ENCODE measurements around the gene CEP57.
"Not testable (repeated sequence)": the region's sequence is repeated elsewhere in the genome, so short reads cannot be mapped to it uniquely, and the experiment has no call there.

Gene CEP57

DNA sequence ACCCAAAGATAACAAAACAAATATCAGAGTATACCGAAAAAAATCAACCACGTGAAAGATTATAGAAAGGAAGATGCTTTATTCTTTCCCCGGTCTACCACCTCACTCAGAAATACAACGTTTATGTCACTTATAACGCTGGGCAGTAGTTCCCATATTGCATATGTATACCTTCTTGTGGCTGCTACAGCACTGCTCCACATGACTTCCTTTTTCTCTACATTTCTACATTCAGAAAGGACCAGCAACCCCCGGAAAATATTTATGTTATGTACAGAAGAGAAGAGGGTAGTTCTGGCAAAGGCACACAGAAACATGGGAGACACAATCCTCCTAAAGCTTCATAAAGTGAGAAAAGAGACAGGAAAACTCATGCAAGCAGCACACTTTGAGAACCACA is 76.8 kb downstream of the CEP57 start:
- DNase-seq, result no peak

DNA sequence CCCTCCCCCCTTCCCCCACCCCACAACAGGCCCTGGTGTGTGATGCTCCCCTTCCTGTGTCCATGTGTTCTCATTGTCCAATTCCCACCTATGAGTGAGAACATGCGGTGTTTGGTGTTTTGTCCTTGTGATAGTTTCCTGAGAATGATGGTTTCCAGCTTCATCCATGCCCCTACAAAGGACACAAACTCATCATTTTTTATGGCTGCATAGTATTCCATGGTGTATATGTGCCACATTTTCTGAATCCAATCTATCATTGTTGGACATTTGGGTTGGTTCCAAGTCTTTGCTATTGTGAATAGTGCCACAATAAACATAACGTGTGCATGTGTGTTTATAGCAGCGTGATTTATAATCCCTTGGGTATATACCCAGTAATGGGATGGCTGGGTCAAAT is 80.6 kb downstream of the CEP57 start:
- DNase-seq, result not testable (repeated sequence)

DNA sequence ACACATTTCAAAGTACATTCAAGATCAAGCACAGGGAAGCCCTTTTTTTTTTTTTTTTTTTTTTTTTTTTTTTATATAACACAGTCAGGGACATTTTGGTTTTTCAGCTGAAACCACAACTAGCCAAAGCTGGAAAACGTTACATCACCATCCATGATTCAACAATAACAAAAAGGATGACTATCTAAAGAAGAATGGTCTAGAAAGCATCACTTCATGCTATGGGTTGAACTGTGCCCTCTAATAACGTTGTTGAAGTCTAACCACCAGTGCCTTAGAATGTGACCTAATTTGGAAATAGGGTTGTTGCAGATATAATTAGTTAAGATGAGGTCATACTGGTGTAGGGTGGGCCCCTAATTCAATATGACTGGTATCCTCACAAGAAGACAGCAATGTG is 87.0 kb downstream of the CEP57 start:
- no peak for DNase-seq

All from NCI-H1105 (cell line).